ENCODE results near the gene CAVIN3.
"Not testable (repeated sequence)": the region's sequence is repeated elsewhere in the genome, so short reads cannot be mapped to it uniquely, and the experiment has no call there.

CAVIN3 gene

GRCh38 chr11:6300325-6300724 lies 20.0 kb downstream of the CAVIN3 start:
- no peak for TF ChIP-seq CTCF (IDR thresholded peaks at IDR 0.05; ENCODE audit: insufficient read depth, low read length, missing control alignments)
- no peak for DNase-seq (ENCODE audit: low read depth, low spot score)
- ChIA-PET POLR2A (no interaction called here), CTCF (interaction anchor here (3.4 to 12.2 kb wide), 3 partner anchors 16 to 63 kb away, joined by 20 to 134 read pairs (median 80); partner anchors contain the start of gene CAVIN3)
- no peak overlapping the region for H3K4me3 ChIP-seq (ENCODE audit: low read depth, low read length)

GRCh38 chr11:6298605-6299004 lies 21.7 kb downstream of the CAVIN3 start:
- ChIA-PET CTCF (interaction anchor here (0.8 to 12.2 kb wide), 15 partner anchors 9 to 81 kb away, joined by 3 to 134 read pairs (median 4); partner anchors contain the start of gene CAVIN3), POLR2A (interaction anchor here (1.0 kb wide), 1 partner anchor 22 kb away, joined by 4 read pairs; the partner anchor contains the start of gene CAVIN3)
- H3K4me3 ChIP-seq (ENCODE audit: low read depth, low read length) = no peak overlapping the region
- DNase-seq (ENCODE audit: low read depth, low spot score) = no peak
- TF ChIP-seq CTCF (IDR thresholded peaks at IDR 0.05; ENCODE audit: insufficient read depth, low read length, missing control alignments) = peak; percentile 81

- TF ChIP-seq CTCF (IDR thresholded peaks at IDR 0.05; ENCODE audit: insufficient read depth, low read length, missing control alignments) = peak; percentile 29
- no peak for DNase-seq (ENCODE audit: low read depth, low spot score)
- ChIA-PET CTCF (interaction anchor here (0.9 to 12.2 kb wide), 14 partner anchors 8 to 81 kb away, joined by 3 to 134 read pairs (median 4); partner anchors contain the start of gene CAVIN3), POLR2A (no interaction called here)
- H3K4me3 ChIP-seq (ENCODE audit: low read depth, low read length) = no peak overlapping the region
Observed at GRCh38 chr11:6297831-6298230, 22.5 kb downstream of the CAVIN3 start.

GRCh38 chr11:6285019-6285418 lies 35.3 kb downstream of the CAVIN3 start:
- ChIA-PET CTCF (interaction anchor here (2.1 to 4.4 kb wide), 2 partner anchors 31 to 78 kb away, joined by 7 to 16 read pairs; no protein-coding TSS in a partner anchor), POLR2A (no interaction called here)
- no peak for DNase-seq (ENCODE audit: low read depth, low spot score)
- no peak overlapping the region for H3K4me3 ChIP-seq (ENCODE audit: low read depth, low read length)
- TF ChIP-seq CTCF (IDR thresholded peaks at IDR 0.05; ENCODE audit: insufficient read depth, low read length, missing control alignments) = no peak

- ChIA-PET POLR2A (no interaction called here), CTCF (interaction anchor here (2.1 to 2.6 kb wide), 2 partner anchors 70 to 79 kb away, joined by 7 to 8 read pairs; no protein-coding TSS in a partner anchor)
- DNase-seq (ENCODE audit: low read depth, low spot score) = no peak
- no peak for TF ChIP-seq CTCF (IDR thresholded peaks at IDR 0.05; ENCODE audit: insufficient read depth, low read length, missing control alignments)
- no peak overlapping the region for H3K4me3 ChIP-seq (ENCODE audit: low read depth, low read length)
Observed at GRCh38 chr11:6284250-6284649, 36.1 kb downstream of the CAVIN3 start.

GRCh38 chr11:6283453-6284023 lies 36.8 kb downstream of the CAVIN3 start:
- TF ChIP-seq CTCF (IDR thresholded peaks at IDR 0.05; ENCODE audit: insufficient read depth, low read length, missing control alignments) = no peak
- CTCF ChIA-PET = interaction anchor here (1.0 to 2.6 kb wide), 2 partner anchors 15 to 71 kb away, joined by 3 to 8 read pairs; no protein-coding TSS in a partner anchor
- no peak overlapping the region for H3K4me3 ChIP-seq (ENCODE audit: low read depth, low read length)
- DNase-seq (ENCODE audit: low read depth, low spot score) = no peak
- POLR2A ChIA-PET = no interaction called here

GRCh38 chr11:6280809-6281208 lies 39.5 kb downstream of the CAVIN3 start:
- POLR2A ChIA-PET; H3K4me3 ChIP-seq (ENCODE audit: low read depth, low read length); DNase-seq (ENCODE audit: low read depth, low spot score): not testable (repeated sequence)
- CTCF ChIA-PET = interaction anchor here (1.0 to 1.4 kb wide), 2 partner anchors 29 to 82 kb away, joined by 3 to 4 read pairs; no protein-coding TSS in a partner anchor
